Sigmoid colon (tissue), 7 donors: ENCODE data around the gene SPAG6. TPM values are rescaled to one million over a fixed set of nuclear protein-coding genes. Genes with fewer than 3 reads are reported as not detected.

Experiments
- DNase-seq: peaks from one replicate; pipeline ENCODE4 v3.0.0-alpha.2; 2019
- H3K27ac ChIP-seq, 4 donors: fragments of 200-600 bp; sonication (generic); one replicate each; pipeline ENCODE4 v1.5.1; 2016 to 2019; ENCODE audit warnings: mild to moderate bottlenecking in 1 of 4
- H3K27me3 ChIP-seq, 3 donors: fragments of 200-600 bp; sonication (generic); one replicate each; pipeline ENCODE4 v1.5.1; 2019; ENCODE audit warnings: mild to moderate bottlenecking in 1 of 3
- H3K36me3 ChIP-seq, 4 donors: fragments of 200-600 bp; sonication (generic); one replicate each; pipeline ENCODE4 v1.5.1; 2016 to 2019
- H3K4me1 ChIP-seq, 4 donors: fragments of 200-600 bp; sonication (generic); one replicate each; pipeline ENCODE4 v1.5.1; 2017 to 2019
- H3K4me3 ChIP-seq, 4 donors: fragments of 200-600 bp; sonication (generic); one replicate each; pipeline ENCODE4 v1.5.1; 2017 to 2019; ENCODE audit warnings: mild to moderate bottlenecking in 2 of 4, moderate library complexity in 1 of 4
- H3K9me3 ChIP-seq, 4 donors: fragments of 200-600 bp in 3 of 4; sonication (generic) in 3 of 4; one replicate each; pipeline versions ENCODE4 v1.5.1 to v1.6.1; 2013 to 2019
- EP300 ChIP-seq, 4 donors: sonication (generic); formaldehyde crosslinking; IDR thresholded peaks; one replicate each; pipeline ENCODE4 v1.6.1; 2017; ENCODE audit warnings: antibody characterized with exemption in 4 of 4
- POLR2A ChIP-seq, 2 donors: fragments of 450-650 bp; IDR thresholded peaks; one replicate each; pipeline ENCODE4 v1.6.1; 2016; ENCODE audit warnings: antibody characterized with exemption in 2 of 2, mild to moderate bottlenecking in 2 of 2, moderate library complexity in 2 of 2
- POLR2AphosphoS5 ChIP-seq, 4 donors: sonication (generic); formaldehyde crosslinking; IDR thresholded peaks; one replicate each; pipeline ENCODE4 v1.6.1; 2017; ENCODE audit warnings: antibody characterized with exemption in 4 of 4
- WGBS, 2 donors: extraction: QIAGEN DNeasy Blood & Tissue Kit; methylation state at CpG; one replicate each; pipeline ENCODE4 v1.1.7; 2013; 5-methylcytosine and 5-hydroxymethylcytosine counted together
- intact Hi-C: fragments of 100-400 bp; cut with DNase I; formaldehyde crosslinking; loops from one replicate; pipeline ENCODE4 v1.15.1; 2023
- polyA plus RNA-seq, 3 donors: library from polyadenylated mRNA; stranded (reverse); fragments of 200-250 nt; gene quantifications; one replicate each; pipeline ENCODE4 v1.2.3, GENCODE V29; 2013
- small RNA-seq, 3 donors: library from RNA; depleted of rRNA; stranded (forward); fragments of <200 nt; gene quantifications; one replicate each; pipeline ENCODE3, GENCODE V24; 2016
- total RNA-seq, 4 donors: library from RNA; depleted of rRNA; stranded (reverse); fragments of >200 nt; gene quantifications; one replicate each; pipeline ENCODE4 v1.1.0, GENCODE V29; 2016
- TF ChIP-seq, protein P1 (sequence below), 4 experiments: fragments of 450-650 bp in 3 of 4; fragments of 200-600 bp in 1 of 4; IDR thresholded peaks; one replicate each; pipeline ENCODE4 v1.5.1; 2016 to 2019; ENCODE audit warnings: antibody characterized with exemption in 4 of 4, mild to moderate bottlenecking in 3 of 4, moderate library complexity in 2 of 4
- donor health status: healthy with polysubstance abuse.
- donor health status: Bipolar disorder and iron deficiency.
- donor health status: healthy.

SPAG6 gene
- total and polyA plus RNA-seq, 7 donors: 0.16 TPM; not detected in 6

DNA sequence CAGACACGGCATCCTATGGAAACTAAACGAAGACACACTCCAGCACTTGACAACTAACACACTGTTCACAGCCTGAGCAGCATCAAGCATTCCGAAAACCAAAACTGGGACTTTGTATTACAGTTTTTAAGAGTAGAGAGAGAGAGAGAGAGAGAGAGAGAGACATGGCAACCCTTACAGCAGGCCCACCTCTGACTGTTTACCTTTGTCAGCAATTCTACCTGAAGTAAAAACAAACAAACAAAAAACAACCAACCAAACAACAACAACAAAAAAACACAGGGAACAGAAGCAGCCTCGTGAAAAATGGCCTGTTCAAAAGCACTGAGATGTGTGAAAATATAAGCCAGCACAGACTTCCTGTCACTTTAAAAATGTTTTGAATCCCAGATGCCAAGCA, 118.0 kb downstream of the SPAG6 start:
- H3K9me3 ChIP-seq: no peaks in the 10 kb centered on the region
- H3K4me3 ChIP-seq: no peak overlapping the region
- no peak for TF ChIP-seq EP300 (IDR thresholded peaks at IDR 0.05)
- H3K27ac ChIP-seq: no peak overlapping the region
- intact Hi-C loops: no loop called here
- no peaks in the 10 kb centered on the region for H3K4me1 ChIP-seq
- WGBS, 2 donors: 80 to 85% methylated on average over 4 of the region's 4 CpGs
- H3K27me3 ChIP-seq: no peaks in the 10 kb centered on the region
- DNase-seq: no peak
- no peaks in the 10 kb centered on the region for H3K36me3 ChIP-seq

GRCh38 chr10:22464966-22465629, 119.8 kb downstream of the SPAG6 start:
- H3K36me3 ChIP-seq: no peaks in the 10 kb centered on the region
- H3K27me3 ChIP-seq: no peaks in the 10 kb centered on the region
- TF ChIP-seq EP300 (IDR thresholded peaks at IDR 0.05): no peak
- TF ChIP-seq, protein P1, sequence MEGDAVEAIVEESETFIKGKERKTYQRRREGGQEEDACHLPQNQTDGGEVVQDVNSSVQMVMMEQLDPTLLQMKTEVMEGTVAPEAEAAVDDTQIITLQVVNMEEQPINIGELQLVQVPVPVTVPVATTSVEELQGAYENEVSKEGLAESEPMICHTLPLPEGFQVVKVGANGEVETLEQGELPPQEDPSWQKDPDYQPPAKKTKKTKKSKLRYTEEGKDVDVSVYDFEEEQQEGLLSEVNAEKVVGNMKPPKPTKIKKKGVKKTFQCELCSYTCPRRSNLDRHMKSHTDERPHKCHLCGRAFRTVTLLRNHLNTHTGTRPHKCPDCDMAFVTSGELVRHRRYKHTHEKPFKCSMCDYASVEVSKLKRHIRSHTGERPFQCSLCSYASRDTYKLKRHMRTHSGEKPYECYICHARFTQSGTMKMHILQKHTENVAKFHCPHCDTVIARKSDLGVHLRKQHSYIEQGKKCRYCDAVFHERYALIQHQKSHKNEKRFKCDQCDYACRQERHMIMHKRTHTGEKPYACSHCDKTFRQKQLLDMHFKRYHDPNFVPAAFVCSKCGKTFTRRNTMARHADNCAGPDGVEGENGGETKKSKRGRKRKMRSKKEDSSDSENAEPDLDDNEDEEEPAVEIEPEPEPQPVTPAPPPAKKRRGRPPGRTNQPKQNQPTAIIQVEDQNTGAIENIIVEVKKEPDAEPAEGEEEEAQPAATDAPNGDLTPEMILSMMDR (IDR thresholded peaks at IDR 0.05): no peak
- no peak for TF ChIP-seq POLR2A (IDR thresholded peaks at IDR 0.05)
- no peak for TF ChIP-seq POLR2AphosphoS5 (IDR thresholded peaks at IDR 0.05)
- H3K4me1 ChIP-seq: no peaks in the 10 kb centered on the region
- H3K4me3 ChIP-seq: no peak overlapping the region
- no peak for DNase-seq
- intact Hi-C loops: no loop called here
- no peaks in the 10 kb centered on the region for H3K9me3 ChIP-seq
- no peak overlapping the region for H3K27ac ChIP-seq
- 91 to 92% methylated on average over 5 of the region's 5 CpGs for WGBS, 2 donors

DNA sequence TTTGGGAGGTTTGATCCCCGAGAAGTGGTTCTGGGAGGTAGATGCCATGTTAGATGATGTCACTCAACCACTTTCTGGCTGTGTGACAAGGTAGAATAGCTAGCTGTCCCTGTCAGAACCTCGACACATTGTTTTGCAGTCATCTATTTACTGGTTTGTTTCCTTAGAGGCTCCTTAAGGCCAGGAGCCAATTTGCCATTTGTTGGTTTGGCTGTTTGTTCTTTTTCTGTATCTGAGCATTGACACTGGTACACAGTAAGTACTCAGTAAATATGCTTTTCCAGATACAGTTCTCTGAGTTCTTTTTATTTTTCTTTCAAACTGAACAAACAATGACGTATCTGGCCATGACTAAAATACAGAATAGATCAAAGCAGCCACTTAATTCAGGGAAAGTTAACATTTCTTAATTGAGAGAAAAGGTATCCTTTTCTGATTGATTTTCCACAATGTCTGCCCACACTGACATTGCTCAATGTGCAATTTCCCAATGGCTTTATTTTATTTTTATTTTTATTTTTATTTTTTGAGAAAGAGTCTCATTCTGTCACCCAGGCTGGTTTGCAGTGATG, 121.6 kb downstream of the SPAG6 start:
- no peaks in the 10 kb centered on the region for H3K36me3 ChIP-seq
- 76 to 86% methylated on average over 3 of the region's 3 CpGs for WGBS, 2 donors

More for the DNA sequence above, 121.6 kb downstream of the SPAG6 start:
- DNase-seq: no peak
- Histone ChIP-seq H3K27me3 (no peaks in the 10 kb centered on the region), H3K27ac (no peak overlapping the region), H3K4me1 (no peaks in the 10 kb centered on the region), H3K4me3 (no peak overlapping the region), H3K9me3 (no peaks in the 10 kb centered on the region)
- intact Hi-C loops: no loop called here
- TF ChIP-seq, protein P1 (IDR thresholded peaks at IDR 0.05): no peak
- no peak for TF ChIP-seq EP300 (IDR thresholded peaks at IDR 0.05)
- TF ChIP-seq POLR2A (IDR thresholded peaks at IDR 0.05): no peak
- TF ChIP-seq POLR2AphosphoS5 (IDR thresholded peaks at IDR 0.05): no peak

Small RNA genes within 50 kb of the gene (small RNA-seq; reads per million reads assigned to genes)
- 0 reads per million in 3 donors for gene AL158211.3

Other genes starting within 250 kb of the SPAG6 start
- not detected for gene EBLN1, start 127.5 kb upstream of the SPAG6 start, total RNA-seq
- gene EBLN1, start 127.5 kb upstream of the SPAG6 start, polyA plus RNA-seq: not detected
- gene COMMD3, start 29.1 kb upstream of the SPAG6 start, total RNA-seq: 10 to 100 TPM; 45.3 to 80.1 (median 61.6) TPM
- 10 to 100 TPM; 42.3 to 61.9 (median 57.8) TPM for gene COMMD3, start 29.1 kb upstream of the SPAG6 start, polyA plus RNA-seq
- gene BMI1, start 24.4 kb upstream of the SPAG6 start, total RNA-seq: 100 to 1,000 TPM in 2 of 4 donors, 10 to 100 TPM in 2; 58.9 to 123 (median 94.2) TPM
- 10 to 100 TPM; 16.3 to 20.8 (median 18.6) TPM for gene BMI1, start 24.4 kb upstream of the SPAG6 start, polyA plus RNA-seq